ENCODE results near the gene ARPC4. TPM values are rescaled to one million over a fixed set of nuclear protein-coding genes. Genes with fewer than 3 reads are reported as not detected.
"Not testable (repeated sequence)": the region's sequence is repeated elsewhere in the genome, so short reads cannot be mapped to it uniquely, and the experiment has no call there.

Gene ARPC4
- total RNA-seq, 1 donor from 2014 or later: 55.3 TPM

- DNase-seq (no peak), ATAC-seq (peak; percentile 1)
- intact Hi-C loops (cut with micrococcal nuclease): no loop called here
Measured at GRCh38 chr3:9769012-9769411, 23.9 kb upstream of the ARPC4 start.

GRCh38 chr3:9769426-9770275, 23.2 kb upstream of the ARPC4 start, which contains the start of gene CAMK1:
Gene CAMK1 (minus strand): TSS chr3:9769947. CDS start chr3:9767749, 2,198 bp downstream.
- ATAC-seq: peak; percentile 95
- intact Hi-C loops (cut with micrococcal nuclease): no loop called here
- peak; percentile 92 for DNase-seq

GRCh38 chr3:9770276-9770812, 22.5 kb upstream of the ARPC4 start:
- ATAC-seq (peak; percentile 50), DNase-seq (peak; percentile 92)
- intact Hi-C loops (cut with micrococcal nuclease): no loop called here

- DNase-seq; intact Hi-C loops (cut with micrococcal nuclease): not testable (repeated sequence)
Measured at GRCh38 chr3:9771007-9771406, 21.9 kb upstream of the ARPC4 start.

GRCh38 chr3:9776896-9777693, 15.8 kb upstream of the ARPC4 start:
- DNase-seq: no peak
- no peak for ATAC-seq

More at GRCh38 chr3:9771007-9771406, 21.9 kb upstream of the ARPC4 start:
- not testable (repeated sequence) for ATAC-seq

GRCh38 chr3:9777694-9778021, 15.2 kb upstream of the ARPC4 start:
- intact Hi-C loops (cut with micrococcal nuclease): no loop called here
- ATAC-seq: no peak
- DNase-seq: no peak

More at GRCh38 chr3:9776896-9777693, 15.8 kb upstream of the ARPC4 start:
- intact Hi-C loops (cut with micrococcal nuclease): no loop called here

- ATAC-seq (no peak), DNase-seq (no peak)
- intact Hi-C loops (cut with micrococcal nuclease): no loop called here
Measured at GRCh38 chr3:9778143-9779074, 14.5 kb upstream of the ARPC4 start.

GRCh38 chr3:9779075-9779593, 13.7 kb upstream of the ARPC4 start:
- DNase-seq: no peak
- no peak for ATAC-seq
- intact Hi-C loops (cut with micrococcal nuclease): no loop called here

GRCh38 chr3:9779721-9780457, 13.0 kb upstream of the ARPC4 start:
- peak; percentile 67 for ATAC-seq
- intact Hi-C loops (cut with micrococcal nuclease): no loop called here
- no peak for DNase-seq

GRCh38 chr3:9780458-9780812, 12.4 kb upstream of the ARPC4 start:
- ATAC-seq (no peak), DNase-seq (no peak)
- intact Hi-C loops (cut with micrococcal nuclease): no loop called here

- no peak for DNase-seq
- no peak for ATAC-seq
- intact Hi-C loops (cut with micrococcal nuclease): no loop called here
Measured at GRCh38 chr3:9780910-9781309, 12.0 kb upstream of the ARPC4 start.

GRCh38 chr3:9781551-9781950, 11.3 kb upstream of the ARPC4 start:
- intact Hi-C loops (cut with micrococcal nuclease): no loop called here
- no peak for DNase-seq
- ATAC-seq: no peak

GRCh38 chr3:9781978-9782603, 10.8 kb upstream of the ARPC4 start:
- intact Hi-C loops (cut with micrococcal nuclease): no loop called here
- DNase-seq (no peak), ATAC-seq (no peak)

- intact Hi-C loops (cut with micrococcal nuclease): no loop called here
- ATAC-seq (no peak), DNase-seq (no peak)
Measured at GRCh38 chr3:9782770-9783169, 10.1 kb upstream of the ARPC4 start.

GRCh38 chr3:9783954-9784353, 8.9 kb upstream of the ARPC4 start:
- DNase-seq: no peak
- intact Hi-C loops (cut with micrococcal nuclease): no loop called here
- no peak for ATAC-seq

- ATAC-seq: no peak
Measured at GRCh38 chr3:9784965-9785364, 7.9 kb upstream of the ARPC4 start.

GRCh38 chr3:9785602-9786001, 7.3 kb upstream of the ARPC4 start:
- DNase-seq (no peak), ATAC-seq (no peak)
- intact Hi-C loops (cut with micrococcal nuclease): no loop called here

More at GRCh38 chr3:9784965-9785364, 7.9 kb upstream of the ARPC4 start:
- intact Hi-C loops (cut with micrococcal nuclease): no loop called here
- DNase-seq: no peak
